ENCODE measurements around the gene IMPA2.

Gene IMPA2

DNA sequence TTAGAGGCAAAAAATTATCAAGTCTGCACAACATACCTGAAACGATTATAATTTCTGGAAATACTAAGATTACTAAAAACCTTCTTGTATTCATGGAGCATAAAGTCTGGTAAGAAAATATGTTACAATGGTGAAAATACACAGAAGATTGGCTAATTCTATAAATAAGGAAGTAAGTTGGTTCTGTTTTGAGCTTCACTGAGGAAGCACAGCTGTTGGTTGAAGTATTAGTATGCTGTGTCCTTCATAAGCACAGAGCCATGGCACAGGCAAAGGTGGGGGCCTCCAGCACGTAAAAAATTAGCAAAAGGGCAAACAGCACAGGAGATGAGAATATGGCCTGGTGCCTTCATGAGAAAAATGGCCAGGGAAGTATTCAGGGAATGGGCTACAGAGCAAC, 72.0 kb downstream of the IMPA2 start:
- no peak for TF ChIP-seq Cebpa-rat (IDR thresholded peaks at IDR 0.05)
- no peak overlapping the region for H3K4me2 ChIP-seq
- H3K9ac ChIP-seq, result no peak overlapping the region
- no peaks in the 10 kb centered on the region for H3K9me3 ChIP-seq
- no peaks in the 10 kb centered on the region for H4K20me1 ChIP-seq
- H3K4me1 ChIP-seq, result peaks cover 16% of the 10 kb centered on the region
- H3K4me3 ChIP-seq, result no peak overlapping the region
- no peaks in the 10 kb centered on the region for H3K36me3 ChIP-seq
- no peaks in the 10 kb centered on the region for H3K27me3 ChIP-seq
- no peak overlapping the region for H3K27ac ChIP-seq

DNA sequence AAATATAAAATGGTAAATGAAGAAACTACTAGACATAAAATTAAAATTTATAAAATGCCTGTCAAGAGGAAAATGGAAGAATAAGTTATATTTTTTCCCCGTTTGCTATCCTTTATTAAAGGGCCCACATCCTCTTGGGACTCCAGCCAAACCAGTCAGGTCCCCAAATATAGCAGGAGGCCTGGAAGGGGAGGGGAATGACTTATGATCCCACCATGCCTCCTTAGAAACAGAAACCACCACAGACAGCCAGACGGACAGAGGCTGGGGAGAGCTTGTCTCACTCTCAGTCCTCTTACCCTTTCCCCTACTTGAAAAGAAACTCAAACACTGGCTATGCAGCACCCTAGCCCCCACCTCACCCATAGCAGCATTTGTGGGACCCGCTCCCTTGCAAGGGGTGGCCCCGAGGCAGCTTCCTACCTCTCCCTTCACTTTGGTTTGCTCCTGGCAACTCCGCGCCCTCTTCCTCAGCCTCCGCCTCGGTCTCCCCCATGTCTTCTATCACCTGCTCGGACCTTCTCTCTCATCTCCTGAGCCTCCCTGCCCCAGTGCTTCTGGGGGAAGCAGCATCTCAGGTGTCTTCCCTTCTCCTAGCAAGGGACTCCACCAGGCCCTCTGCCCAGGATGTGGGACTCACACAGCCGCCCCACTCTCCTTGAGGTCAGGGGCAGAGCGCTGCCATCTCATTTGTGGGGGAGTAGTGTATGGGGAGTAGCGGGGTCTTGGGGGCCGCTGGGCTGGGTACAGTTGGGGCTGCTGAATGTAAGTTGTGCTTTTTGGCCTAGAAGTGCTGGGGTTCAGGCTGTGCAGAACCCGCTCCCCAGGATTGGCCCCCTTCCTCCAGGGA, 75.0 kb downstream of the IMPA2 start:
- no peaks in the 10 kb centered on the region for H4K20me1 ChIP-seq
- H3K27me3 ChIP-seq, result no peaks in the 10 kb centered on the region
- no peak overlapping the region for H3K27ac ChIP-seq
- no peaks in the 10 kb centered on the region for H3K36me3 ChIP-seq
- peaks cover 7% of the 10 kb centered on the region; the same call in 1 of the 2 replicates for H3K4me1 ChIP-seq
- H3K9me3 ChIP-seq, result no peaks in the 10 kb centered on the region
- no peak overlapping the region for H3K9ac ChIP-seq
- no peak for TF ChIP-seq Cebpa-rat (IDR thresholded peaks at IDR 0.05)
- H3K4me2 ChIP-seq, result no peak overlapping the region
- no peak overlapping the region for H3K4me3 ChIP-seq

DNA sequence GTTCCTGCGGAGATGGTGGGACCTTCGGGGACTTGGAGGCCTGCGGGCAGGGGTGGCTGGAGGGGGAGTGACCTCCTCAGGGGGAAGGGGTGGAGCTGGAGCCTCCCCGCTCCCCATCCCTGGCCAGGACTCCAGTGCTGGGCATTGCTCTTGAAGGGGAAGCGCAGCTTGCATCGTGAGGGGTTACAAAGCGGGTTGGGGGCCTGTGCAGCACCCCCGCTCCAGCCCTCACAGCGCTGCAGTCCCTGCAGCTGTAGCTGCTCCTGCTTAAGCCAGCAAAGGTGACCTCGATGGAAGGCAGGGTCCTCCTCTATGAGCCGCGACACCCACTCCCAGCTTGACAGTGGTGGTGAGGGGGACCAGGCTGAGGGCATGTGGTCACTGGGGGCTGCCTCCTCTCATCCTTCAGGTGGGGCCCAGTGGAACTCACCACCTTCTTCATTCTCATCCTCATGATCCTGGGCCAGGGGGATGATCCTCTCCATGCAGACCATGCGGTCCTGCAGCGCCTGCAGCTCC, 75.6 kb downstream of the IMPA2 start:
- Histone ChIP-seq H3K4me2 (no peak overlapping the region), H3K27ac (no peak overlapping the region), H3K4me1 (peaks cover 7% of the 10 kb centered on the region; the same call in 1 of the 2 replicates), H3K27me3 (no peaks in the 10 kb centered on the region), H3K9me3 (no peaks in the 10 kb centered on the region), H3K36me3 (no peaks in the 10 kb centered on the region), H3K4me3 (no peak overlapping the region), H3K9ac (no peak overlapping the region), H4K20me1 (no peaks in the 10 kb centered on the region)
- TF ChIP-seq Cebpa-rat (IDR thresholded peaks at IDR 0.05), result no peak

DNA sequence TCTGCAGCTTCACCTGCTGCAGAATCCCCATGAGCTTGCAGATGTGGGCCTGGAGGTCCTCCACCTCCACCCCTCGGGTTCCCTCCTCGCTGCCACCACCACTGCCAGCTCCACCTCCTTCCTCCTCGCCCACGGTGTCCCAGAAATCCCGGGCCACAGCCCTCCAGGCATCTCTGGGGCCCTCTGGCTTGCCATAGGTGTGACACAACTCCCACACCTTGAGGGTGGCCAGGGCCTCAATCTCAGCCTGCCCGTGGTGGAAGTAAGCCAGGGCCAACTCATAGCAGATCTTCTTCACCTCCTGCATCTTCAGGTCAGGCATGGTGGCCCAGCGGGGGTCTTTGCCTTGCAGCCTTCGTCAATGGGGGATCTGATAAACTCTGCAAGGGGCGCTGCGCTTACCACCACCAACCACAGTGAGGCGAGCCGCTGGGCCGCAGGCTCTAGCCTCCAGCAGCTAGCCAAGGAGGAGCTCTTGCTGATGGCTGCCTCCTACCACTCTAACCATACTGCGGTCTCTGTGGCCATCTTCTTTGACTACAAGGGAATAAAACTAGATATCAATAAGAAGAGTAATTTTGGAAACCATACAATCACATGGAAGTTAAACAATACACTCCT, 76.2 kb downstream of the IMPA2 start:
- Histone ChIP-seq H3K9ac (no peak overlapping the region), H3K4me3 (no peak overlapping the region), H3K9me3 (no peaks in the 10 kb centered on the region), H3K27me3 (no peaks in the 10 kb centered on the region), H3K4me1 (peaks cover 7% of the 10 kb centered on the region; the same call in 1 of the 2 replicates), H3K36me3 (no peaks in the 10 kb centered on the region), H3K4me2 (no peak overlapping the region), H3K27ac (no peak overlapping the region), H4K20me1 (no peaks in the 10 kb centered on the region)
- no peak for TF ChIP-seq Cebpa-rat (IDR thresholded peaks at IDR 0.05)

DNA sequence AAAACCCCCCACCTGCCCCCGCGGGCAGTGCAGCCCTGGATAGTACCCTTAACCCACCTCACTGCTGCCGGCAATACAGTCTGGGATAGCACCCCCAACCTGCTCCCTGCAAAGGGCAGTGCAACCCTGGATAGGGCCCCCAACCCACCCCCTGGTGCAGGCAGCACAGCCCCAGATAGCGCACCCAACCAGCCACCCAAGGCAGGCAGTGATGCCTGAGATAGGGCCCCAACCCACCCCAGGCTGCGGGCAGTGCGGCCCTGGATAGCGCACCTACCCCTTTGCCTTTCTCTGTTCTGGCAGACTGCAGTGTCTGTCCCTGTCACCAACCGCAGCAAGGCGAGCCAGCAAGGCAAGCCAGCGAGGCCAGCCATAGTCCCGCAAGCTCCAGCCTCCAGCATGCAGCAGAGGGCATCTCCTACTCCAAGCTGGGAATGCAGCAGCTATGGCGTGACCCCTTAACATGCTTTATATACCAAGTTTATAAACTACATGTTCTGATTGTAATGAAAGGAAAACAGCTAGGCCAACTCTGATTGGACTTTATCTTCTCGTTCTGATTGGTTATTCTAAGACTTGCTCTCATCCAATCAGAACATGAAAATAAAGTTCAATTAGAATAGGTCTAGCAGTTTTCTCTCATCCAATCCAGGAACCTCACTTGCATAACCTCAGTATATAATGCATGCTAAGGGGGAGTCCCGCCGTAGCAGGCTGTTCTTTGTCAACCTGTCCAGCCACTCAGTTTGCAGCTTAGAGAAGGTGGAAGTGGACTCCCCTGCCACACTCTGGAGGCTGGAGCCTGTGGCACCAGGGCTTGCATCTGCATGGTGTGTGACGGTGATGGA, 78.3 kb downstream of the IMPA2 start:
- Histone ChIP-seq H3K4me2 (no peak overlapping the region), H4K20me1 (no peaks in the 10 kb centered on the region)
- TF ChIP-seq Cebpa-rat (IDR thresholded peaks at IDR 0.05), result no peak

DNA sequence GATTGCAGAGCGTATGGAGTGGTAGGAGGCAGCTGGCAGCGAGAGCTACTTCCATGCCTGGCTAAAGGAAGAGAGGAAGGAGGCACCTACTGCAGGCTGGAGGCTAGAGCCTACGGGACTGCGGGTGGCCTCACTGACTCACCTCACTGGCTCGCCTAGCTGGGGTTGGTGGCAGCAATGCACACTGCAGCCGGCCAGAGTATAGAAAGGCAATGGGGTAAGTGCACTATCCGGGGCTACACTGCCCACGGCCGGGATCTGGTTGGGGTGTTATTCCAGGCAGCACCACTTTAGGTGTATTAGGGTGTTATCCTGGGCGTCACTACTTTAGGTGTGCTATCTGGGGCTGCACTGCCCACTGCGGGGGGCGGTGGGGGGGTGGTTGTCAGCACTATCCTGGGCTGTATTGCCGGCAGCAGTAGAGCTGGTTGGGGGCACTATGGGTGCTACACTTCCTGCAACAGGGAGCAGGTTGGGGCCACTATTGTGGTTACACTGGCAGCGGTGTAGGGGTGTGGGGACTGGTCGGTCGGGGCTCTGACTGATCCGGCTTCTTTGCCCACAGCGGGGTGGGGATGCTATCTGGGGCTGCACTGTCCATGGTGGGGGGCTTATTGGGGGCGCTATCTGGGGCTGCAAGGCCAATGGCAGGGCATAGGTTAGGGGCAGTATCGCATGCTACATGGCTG, 79.0 kb downstream of the IMPA2 start:
- no peaks in the 10 kb centered on the region for H3K9me3 ChIP-seq
- TF ChIP-seq Cebpa-rat (IDR thresholded peaks at IDR 0.05), result no peak

More for the DNA sequence above, 78.3 kb downstream of the IMPA2 start:
- Histone ChIP-seq H3K9me3 (no peaks in the 10 kb centered on the region), H3K9ac (no peak overlapping the region), H3K36me3 (no peaks in the 10 kb centered on the region), H3K4me3 (no peak overlapping the region), H3K27me3 (no peaks in the 10 kb centered on the region), H3K4me1 (peaks cover 11% of the 10 kb centered on the region), H3K27ac (no peak overlapping the region)

DNA sequence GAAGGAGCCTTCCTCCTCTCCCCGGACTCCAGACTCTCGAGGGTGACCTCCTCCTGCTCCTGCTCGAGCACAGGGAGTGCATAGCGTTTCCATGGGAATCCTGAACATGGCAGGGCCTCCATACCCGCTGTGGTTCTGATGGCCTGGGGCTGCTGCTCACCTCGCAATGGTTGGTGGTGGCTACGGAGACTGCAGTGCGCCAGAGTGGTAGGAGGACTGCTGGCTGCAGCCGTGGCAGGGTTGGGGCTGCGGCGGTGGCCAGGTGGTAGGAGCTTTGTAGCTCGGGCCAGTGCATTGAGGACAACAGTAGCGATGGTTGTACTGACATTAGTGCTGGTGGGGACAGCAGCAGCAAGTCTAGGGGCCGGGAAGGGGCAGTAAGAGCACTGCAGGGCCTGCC, 80.4 kb downstream of the IMPA2 start:
- TF ChIP-seq Cebpa-rat (IDR thresholded peaks at IDR 0.05), result no peak
- no peaks in the 10 kb centered on the region for H3K27me3 ChIP-seq
- no peaks in the 10 kb centered on the region for H3K9me3 ChIP-seq
- no peaks in the 10 kb centered on the region for H4K20me1 ChIP-seq
- H3K4me1 ChIP-seq, result peaks cover 5% of the 10 kb centered on the region; the same call in 1 of the 2 replicates
- H3K9ac ChIP-seq, result no peak overlapping the region
- H3K27ac ChIP-seq, result no peak overlapping the region
- H3K4me3 ChIP-seq, result no peak overlapping the region
- no peaks in the 10 kb centered on the region for H3K36me3 ChIP-seq
- H3K4me2 ChIP-seq, result no peak overlapping the region

More for the DNA sequence above, 79.0 kb downstream of the IMPA2 start:
- no peaks in the 10 kb centered on the region for H3K27me3 ChIP-seq
- H3K9ac ChIP-seq, result no peak overlapping the region
- H3K4me3 ChIP-seq, result no peak overlapping the region
- H3K4me2 ChIP-seq, result no peak overlapping the region
- H3K4me1 ChIP-seq, result peaks cover 11% of the 10 kb centered on the region
- no peaks in the 10 kb centered on the region for H3K36me3 ChIP-seq
- H4K20me1 ChIP-seq, result no peaks in the 10 kb centered on the region
- H3K27ac ChIP-seq, result no peak overlapping the region

DNA sequence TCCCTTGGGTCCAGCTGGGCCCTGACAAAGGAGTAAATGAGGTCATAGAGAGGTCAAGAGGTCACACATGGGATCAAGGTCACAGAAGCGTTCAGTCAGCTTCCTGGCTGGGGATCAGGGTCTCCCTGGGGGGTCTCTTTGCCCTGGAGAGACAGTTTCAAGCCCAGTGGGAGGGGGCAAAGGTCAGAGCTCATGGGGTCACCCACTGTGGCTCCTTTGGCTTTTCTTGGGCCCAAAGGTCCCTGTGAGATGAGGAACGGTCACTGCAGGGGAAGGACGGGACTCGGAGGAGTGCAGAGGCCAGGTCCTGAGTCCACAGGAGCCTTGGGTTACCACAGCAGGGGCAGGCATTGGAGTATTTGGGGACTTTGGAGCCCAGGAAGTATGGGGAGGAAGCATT, 81.7 kb downstream of the IMPA2 start:
- Histone ChIP-seq H3K27me3 (no peaks in the 10 kb centered on the region), H3K9me3 (peaks cover 12% of the 10 kb centered on the region), H4K20me1 (no peaks in the 10 kb centered on the region), H3K4me2 (no peak overlapping the region), H3K4me1 (peaks cover 5% of the 10 kb centered on the region; the same call in 1 of the 2 replicates), H3K36me3 (no peaks in the 10 kb centered on the region), H3K27ac (0 out of 2 replicates have a peak overlapping the region, but pooled peaks have one; percentile 26), H3K9ac (no peak overlapping the region), H3K4me3 (no peak overlapping the region)
- TF ChIP-seq Cebpa-rat (IDR thresholded peaks at IDR 0.05), result no peak
